Right atrium auricular region (tissue), 2 donors: ENCODE measurements around the gene TGM5. TPM values are rescaled to one million over a fixed set of nuclear protein-coding genes. Genes with fewer than 3 reads are reported as not detected.
A peak's percentile ranks its signal among the peaks of the same experiment; 100 is the strongest.

Source experiments
- DNase-seq: peaks from one replicate; pipeline ENCODE4 v3.0.0-alpha.2; 2019; ENCODE audit warnings: low spot score
- H3K27ac ChIP-seq, 2 donors: fragments of 200-600 bp; sonication (generic); 1 replicate in 1 of 2; 2 replicates in 1 of 2; pipeline ENCODE4 v1.5.1; 2016 to 2019
- H3K27me3 ChIP-seq, 2 donors: fragments of 200-600 bp; sonication (generic); one replicate each; pipeline versions ENCODE4 v1.5.1 to v1.6.0; 2017 to 2019
- H3K36me3 ChIP-seq: fragments of 200-600 bp; sonication (generic); one replicate; pipeline ENCODE4 v1.5.1; 2016
- H3K4me1 ChIP-seq, 2 donors: fragments of 200-600 bp; sonication (generic); one replicate each; pipeline versions ENCODE4 v1.5.1 to v1.6.0; 2017 to 2019
- H3K4me3 ChIP-seq, 2 donors: fragments of 200-600 bp; sonication (generic); 1 replicate in 1 of 2; 2 replicates in 1 of 2; pipeline ENCODE4 v1.5.1; 2017 to 2019; ENCODE audit warnings: mild to moderate bottlenecking in 1 of 2, moderate library complexity in 1 of 2
- H3K9me3 ChIP-seq, 2 donors: fragments of 200-600 bp; sonication (generic); one replicate each; pipeline ENCODE4 v1.5.1; 2019
- total RNA-seq, 2 donors: library from RNA; depleted of rRNA; stranded (reverse); fragments of >200 nt; gene quantifications; one replicate each; pipeline ENCODE4 v1.1.0, GENCODE V29; 2016
- TF ChIP-seq, protein P1 (sequence below), 2 donors: fragments of 200-600 bp; sonication (generic); IDR thresholded peaks; one replicate each; pipeline ENCODE4 v1.5.1; 2019; ENCODE audit warnings: antibody characterized with exemption in 2 of 2

Gene TGM5
- total RNA-seq, 2 donors from 2014 or later = 0.15 TPM; not detected in 1

GRCh38 chr15:43187544-43188155 is 79.1 kb downstream of the TGM5 start:
- DNase-seq = no peak
- H3K9me3 ChIP-seq = no peaks in the 10 kb centered on the region
- H3K27me3 ChIP-seq = no peaks in the 10 kb centered on the region
- no peak overlapping the region for H3K27ac ChIP-seq
- H3K36me3 ChIP-seq = peaks cover 26% of the 10 kb centered on the region
- peaks cover 0 to 50% of the 10 kb centered on the region in 2 donors for H3K4me1 ChIP-seq
- H3K4me3 ChIP-seq = no peak overlapping the region
- TF ChIP-seq, protein P1, sequence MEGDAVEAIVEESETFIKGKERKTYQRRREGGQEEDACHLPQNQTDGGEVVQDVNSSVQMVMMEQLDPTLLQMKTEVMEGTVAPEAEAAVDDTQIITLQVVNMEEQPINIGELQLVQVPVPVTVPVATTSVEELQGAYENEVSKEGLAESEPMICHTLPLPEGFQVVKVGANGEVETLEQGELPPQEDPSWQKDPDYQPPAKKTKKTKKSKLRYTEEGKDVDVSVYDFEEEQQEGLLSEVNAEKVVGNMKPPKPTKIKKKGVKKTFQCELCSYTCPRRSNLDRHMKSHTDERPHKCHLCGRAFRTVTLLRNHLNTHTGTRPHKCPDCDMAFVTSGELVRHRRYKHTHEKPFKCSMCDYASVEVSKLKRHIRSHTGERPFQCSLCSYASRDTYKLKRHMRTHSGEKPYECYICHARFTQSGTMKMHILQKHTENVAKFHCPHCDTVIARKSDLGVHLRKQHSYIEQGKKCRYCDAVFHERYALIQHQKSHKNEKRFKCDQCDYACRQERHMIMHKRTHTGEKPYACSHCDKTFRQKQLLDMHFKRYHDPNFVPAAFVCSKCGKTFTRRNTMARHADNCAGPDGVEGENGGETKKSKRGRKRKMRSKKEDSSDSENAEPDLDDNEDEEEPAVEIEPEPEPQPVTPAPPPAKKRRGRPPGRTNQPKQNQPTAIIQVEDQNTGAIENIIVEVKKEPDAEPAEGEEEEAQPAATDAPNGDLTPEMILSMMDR (IDR thresholded peaks at IDR 0.05) = peak; percentile 38 to 73

- DNase-seq = no peak
- Histone ChIP-seq H3K36me3 (peaks cover 14% of the 10 kb centered on the region), H3K27me3 (no peaks in the 10 kb centered on the region), H3K9me3 (no peaks in the 10 kb centered on the region), H3K4me1 (peaks cover 0 to 50% of the 10 kb centered on the region in 2 donors), H3K4me3 (peak overlapping the region; percentile 84 to 89), H3K27ac (peak overlapping the region; percentile 94 to 96)
- TF ChIP-seq, protein P1 (IDR thresholded peaks at IDR 0.05) = peak in 1 of 2 donors; percentile 2
These were observed 80.8 kb downstream of the TGM5 start for GRCh38 chr15:43186003-43186353.

DNA sequence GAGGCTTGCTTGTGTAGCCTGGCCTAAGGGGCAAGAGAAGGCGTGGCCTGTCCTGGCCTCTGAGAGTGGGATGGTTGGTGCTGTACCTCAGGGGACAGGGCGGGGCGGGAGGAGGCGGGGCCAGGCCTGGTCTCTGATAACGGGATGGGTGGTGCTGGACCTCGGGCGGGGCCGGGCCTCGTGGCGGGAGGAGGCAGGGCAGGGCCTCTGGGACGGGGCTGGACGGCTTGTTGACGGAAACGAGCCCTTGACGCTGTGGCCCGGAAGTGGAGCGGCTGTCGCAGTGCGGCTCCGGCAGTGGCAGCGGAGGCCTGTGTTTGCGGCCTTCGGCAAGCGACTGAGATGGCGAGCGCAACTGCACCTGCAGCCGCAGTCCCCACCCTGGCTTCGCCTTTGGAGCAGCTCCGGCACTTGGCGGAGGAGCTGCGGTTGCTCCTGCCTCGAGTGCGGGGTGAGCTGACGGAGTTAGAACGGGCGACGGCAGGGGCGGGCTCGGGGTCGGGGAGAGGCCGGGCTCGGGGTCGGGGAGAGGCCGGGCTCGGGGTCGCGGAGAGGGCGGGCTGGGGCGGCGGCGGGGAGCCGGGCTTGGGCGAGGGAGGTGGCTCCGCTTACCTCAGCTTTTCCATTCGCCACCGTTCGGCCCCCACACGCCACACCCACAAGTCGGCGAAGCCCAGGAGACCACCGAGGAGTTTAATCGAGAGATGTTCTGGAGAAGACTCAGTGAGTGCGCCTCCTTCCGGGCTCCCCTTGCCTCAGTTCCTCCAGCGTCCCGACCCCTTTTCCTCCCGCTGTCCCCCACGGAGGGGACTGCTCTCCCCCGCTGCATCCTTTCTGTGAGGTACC is 81.3 kb downstream of the TGM5 start, which contains the start of gene CCNDBP1:
Gene CCNDBP1 (plus strand): TSS at position 247 of the 846 bp plus-strand sequence. CDS start 96 bp downstream, at position 343.
- Histone ChIP-seq H3K27ac (peak within 1 kb of the TSS; percentile 94 to 96), H3K9me3 (no peaks in the 10 kb centered on the region), H3K36me3 (peaks cover 8% of the 10 kb centered on the region), H3K4me3 (peak within 1 kb of the TSS; percentile 84 to 89), H3K4me1 (peaks cover 0 to 45% of the 10 kb centered on the region in 2 donors), H3K27me3 (no peaks in the 10 kb centered on the region)
- TF ChIP-seq, protein P1 (IDR thresholded peaks at IDR 0.05) = peak; percentile 22 to 51
- peak; percentile 95 for DNase-seq

DNA sequence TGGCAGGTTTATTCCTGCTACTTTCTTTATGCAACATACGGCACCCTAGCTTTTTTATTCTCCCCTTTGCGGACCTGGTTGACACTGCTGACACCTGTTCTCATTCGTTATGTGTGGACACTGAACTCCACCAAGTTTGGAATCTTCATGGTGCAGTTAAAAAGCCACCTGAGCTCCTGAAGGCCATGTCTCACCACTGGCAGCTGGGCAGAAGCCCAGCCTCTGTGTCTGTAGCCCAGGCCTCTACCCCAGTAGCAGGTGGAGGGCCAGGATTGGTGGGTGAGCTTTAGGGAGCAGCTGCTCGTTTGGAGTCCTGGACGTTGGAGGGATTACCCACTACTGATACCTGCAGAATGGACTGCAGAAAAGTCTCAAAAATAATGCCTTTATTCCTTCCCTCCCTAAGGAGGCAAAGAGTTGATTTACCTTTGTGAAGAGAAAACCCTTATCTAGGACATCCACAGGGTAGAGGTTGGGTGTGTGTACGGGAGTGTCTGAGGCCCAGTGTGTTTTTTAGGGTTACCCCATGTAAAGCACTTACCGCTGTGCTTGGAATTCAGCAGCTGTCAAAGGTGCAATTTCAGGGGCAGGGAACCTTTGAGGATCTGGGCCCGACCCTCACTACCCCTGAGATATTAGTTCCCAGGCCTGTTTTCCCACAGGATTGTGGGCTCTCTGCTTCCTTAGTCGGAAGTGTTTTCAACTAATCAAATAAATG is 82.2 kb downstream of the TGM5 start:
- Histone ChIP-seq H3K9me3 (no peaks in the 10 kb centered on the region), H3K4me1 (peaks cover 0 to 37% of the 10 kb centered on the region in 2 donors), H3K4me3 (peak overlapping the region in 1 of 2 donors; percentile 84), H3K27me3 (no peaks in the 10 kb centered on the region), H3K36me3 (peaks cover 4% of the 10 kb centered on the region), H3K27ac (peak overlapping the region; percentile 94 to 96)
- TF ChIP-seq, protein P1 (IDR thresholded peaks at IDR 0.05) = no peak
- DNase-seq = no peak

GRCh38 chr15:43183270-43183669 is 83.5 kb downstream of the TGM5 start:
- no peak overlapping the region for H3K4me3 ChIP-seq
- peaks cover 4% of the 10 kb centered on the region for H3K36me3 ChIP-seq
- H3K9me3 ChIP-seq = no peaks in the 10 kb centered on the region
- H3K4me1 ChIP-seq = peaks cover 0 to 25% of the 10 kb centered on the region in 2 donors
- no peak for DNase-seq
- H3K27me3 ChIP-seq = no peaks in the 10 kb centered on the region
- TF ChIP-seq, protein P1 (IDR thresholded peaks at IDR 0.05) = no peak
- H3K27ac ChIP-seq = no peak overlapping the region

Other genes starting within 250 kb of the TGM5 start
- 10 to 100 TPM; 20.0 to 21.0 TPM for gene UBR1, start 160.9 kb downstream of the TGM5 start, total RNA-seq
- 10 to 100 TPM; 11.3 TPM for gene TMEM62, start 133.3 kb downstream of the TGM5 start, total RNA-seq
- 10 to 100 TPM; 50.9 to 60.1 TPM for gene CCNDBP1, start 81.5 kb downstream of the TGM5 start, total RNA-seq
- gene EPB42, start 45.9 kb downstream of the TGM5 start, total RNA-seq = 1 to 10 TPM; 1.1 TPM
- gene TGM7, start 35.3 kb upstream of the TGM5 start, total RNA-seq = not detected
- gene LCMT2, start 63.6 kb upstream of the TGM5 start, total RNA-seq = 1 to 10 TPM; 4.4 to 8.6 TPM
- 10 to 100 TPM in 1 of 2 donors, 1 to 10 TPM in 1; 6.4 to 10.1 TPM for gene ZSCAN29, start 104.1 kb upstream of the TGM5 start, total RNA-seq
- 1 to 10 TPM; 5.9 to 8.5 TPM for gene TUBGCP4, start 104.2 kb upstream of the TGM5 start, total RNA-seq
- gene TP53BP1, start 226.2 kb upstream of the TGM5 start, total RNA-seq = 10 to 100 TPM; 23.1 to 34.2 TPM